Measurements from ENCODE around the gene MYL7. TPM values are rescaled to one million over a fixed set of nuclear protein-coding genes. Genes with fewer than 3 reads are reported as not detected.

MYL7 gene
- total and polyA plus RNA-seq, 2 of the 4 experiments (the other 2 are of a cell fraction), result 0.24 TPM; not detected in 1

DNA sequence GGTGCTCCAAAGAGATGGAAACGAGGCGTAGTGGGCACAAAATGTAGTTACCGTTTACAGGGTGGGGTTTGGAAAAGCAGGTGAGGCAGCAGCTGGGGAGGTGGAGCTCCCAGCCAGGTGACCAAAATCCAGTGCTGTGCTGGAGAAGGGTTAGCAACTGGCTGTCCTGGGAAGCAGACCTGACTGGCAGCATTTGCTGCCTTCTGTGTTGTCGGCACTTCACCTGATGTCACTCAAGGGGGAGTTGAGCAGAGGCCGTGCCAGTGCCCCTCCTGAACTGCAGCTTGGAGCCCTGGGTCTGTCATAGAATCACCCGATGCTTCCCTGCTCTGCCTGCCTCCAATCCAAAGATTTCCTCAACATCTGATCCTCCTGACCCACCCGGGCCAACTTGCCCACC lies 35.4 kb upstream of the MYL7 start:
- no peak overlapping the region for H4K91ac ChIP-seq (ENCODE audit: insufficient read depth, low read depth, low read length)
- intact Hi-C loops (cut with micrococcal nuclease) (no loop called here), dilution Hi-C loops (cut with HindIII; ENCODE audit: low sequenced_read_pairs, unreplicated experiment) (no loop called here), in situ Hi-C loops (cut with MboI; ENCODE audit: low sequenced_read_pairs) (no loop called here)
- H3K4me2 ChIP-seq (ENCODE audit: low read depth, low read length), result no peak overlapping the region
- no peak overlapping the region for H3K23ac ChIP-seq (ENCODE audit: low read depth, low read length)
- H3K9me1 ChIP-seq (ENCODE audit: insufficient read depth, low read length), result no peaks in the 10 kb centered on the region
- DNase-seq (no peak), ATAC-seq (ENCODE audit: low read depth) (no peak)
- no peak overlapping the region for H2AK9ac ChIP-seq (replicated peaks; ENCODE audit: low read depth, low read length, poor library complexity)
- no peak overlapping the region for H2BK20ac ChIP-seq (ENCODE audit: low read depth, low read length)
- POLR2A ChIA-PET (ENCODE audit: unreplicated experiment), result no interaction called here
- peaks cover 40% of the 10 kb centered on the region for H3K27me3 ChIP-seq (ENCODE audit: control insufficient read depth, insufficient read depth, low read length)
- H3K79me1 ChIP-seq (ENCODE audit: low read depth in 1 of 2, low read length in 2 of 2), result no peaks in the 10 kb centered on the region
- BruUV-seq (replicated peaks), result no TSS peak
- no peak overlapping the region for H3K4ac ChIP-seq (ENCODE audit: low read depth, low read length)
- peaks cover 5% of the 10 kb centered on the region for H3K4me1 ChIP-seq (ENCODE audit: control insufficient read depth, insufficient read depth, low read length)
- no peak overlapping the region for H3K56ac ChIP-seq (ENCODE audit: extremely low read depth, insufficient read depth, low read length)
- H3K14ac ChIP-seq (replicated peaks; ENCODE audit: low read depth, low read length), result no peak overlapping the region
- no peak overlapping the region for H2BK120ac ChIP-seq (ENCODE audit: low read depth, low read length)
- no peak overlapping the region for H2BK15ac ChIP-seq (ENCODE audit: low read depth, low read length)
- H3K18ac ChIP-seq (ENCODE audit: low read depth, low read length), result no peak overlapping the region
- no peak overlapping the region for H2AFZ ChIP-seq (replicated peaks; ENCODE audit: low read length, poor library complexity)
- no peaks in the 10 kb centered on the region for H3K36me3 ChIP-seq (ENCODE audit: control insufficient read depth, insufficient read depth, low read length)
- peaks cover 3% of the 10 kb centered on the region; the same call in 1 of the 2 replicates for H3K9me3 ChIP-seq (ENCODE audit: control insufficient read depth, insufficient read depth, low read length)
- no peaks in the 10 kb centered on the region for H4K20me1 ChIP-seq (ENCODE audit: insufficient read depth, low read length)
- TF ChIP-seq POLR2A (IDR thresholded peaks at IDR 0.05; ENCODE audit: low read depth, low read length) (no peak), MXI1 (IDR thresholded peaks at IDR 0.05; ENCODE audit: borderline replicate concordance, low read depth, low read length) (no peak), CHD1 (IDR thresholded peaks at IDR 0.05; ENCODE audit: low read depth, low read length) (no peak), MAFK (IDR thresholded peaks at IDR 0.05; ENCODE audit: low read depth, low read length) (no peak), BHLHE40 (IDR thresholded peaks at IDR 0.05; ENCODE audit: low read depth, low read length) (no peak), NFE2L2 (IDR thresholded peaks at IDR 0.05; ENCODE audit: low read depth, low read length) (no peak), RAD21 (IDR thresholded peaks at IDR 0.05; ENCODE audit: low read length) (no peak), CEBPB (IDR thresholded peaks at IDR 0.05; ENCODE audit: low read depth, low read length) (no peak), MAZ (IDR thresholded peaks at IDR 0.05; ENCODE audit: borderline replicate concordance, low read depth, low read length) (no peak), RCOR1 (IDR thresholded peaks at IDR 0.05; ENCODE audit: insufficient replicate concordance, low read length) (no peak), FOS (IDR thresholded peaks at IDR 0.05; ENCODE audit: low read depth, low read length) (no peak), SMC3 (IDR thresholded peaks at IDR 0.05; ENCODE audit: low read depth, low read length) (no peak), RFX5 (IDR thresholded peaks at IDR 0.05; ENCODE audit: low read depth, low read length) (no peak)
- TF ChIP-seq, protein P1, sequence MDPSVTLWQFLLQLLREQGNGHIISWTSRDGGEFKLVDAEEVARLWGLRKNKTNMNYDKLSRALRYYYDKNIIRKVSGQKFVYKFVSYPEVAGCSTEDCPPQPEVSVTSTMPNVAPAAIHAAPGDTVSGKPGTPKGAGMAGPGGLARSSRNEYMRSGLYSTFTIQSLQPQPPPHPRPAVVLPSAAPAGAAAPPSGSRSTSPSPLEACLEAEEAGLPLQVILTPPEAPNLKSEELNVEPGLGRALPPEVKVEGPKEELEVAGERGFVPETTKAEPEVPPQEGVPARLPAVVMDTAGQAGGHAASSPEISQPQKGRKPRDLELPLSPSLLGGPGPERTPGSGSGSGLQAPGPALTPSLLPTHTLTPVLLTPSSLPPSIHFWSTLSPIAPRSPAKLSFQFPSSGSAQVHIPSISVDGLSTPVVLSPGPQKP (IDR thresholded peaks at IDR 0.05; ENCODE audit: borderline replicate concordance, low read depth, low read length), result no peak
- TF ChIP-seq, protein P2, sequence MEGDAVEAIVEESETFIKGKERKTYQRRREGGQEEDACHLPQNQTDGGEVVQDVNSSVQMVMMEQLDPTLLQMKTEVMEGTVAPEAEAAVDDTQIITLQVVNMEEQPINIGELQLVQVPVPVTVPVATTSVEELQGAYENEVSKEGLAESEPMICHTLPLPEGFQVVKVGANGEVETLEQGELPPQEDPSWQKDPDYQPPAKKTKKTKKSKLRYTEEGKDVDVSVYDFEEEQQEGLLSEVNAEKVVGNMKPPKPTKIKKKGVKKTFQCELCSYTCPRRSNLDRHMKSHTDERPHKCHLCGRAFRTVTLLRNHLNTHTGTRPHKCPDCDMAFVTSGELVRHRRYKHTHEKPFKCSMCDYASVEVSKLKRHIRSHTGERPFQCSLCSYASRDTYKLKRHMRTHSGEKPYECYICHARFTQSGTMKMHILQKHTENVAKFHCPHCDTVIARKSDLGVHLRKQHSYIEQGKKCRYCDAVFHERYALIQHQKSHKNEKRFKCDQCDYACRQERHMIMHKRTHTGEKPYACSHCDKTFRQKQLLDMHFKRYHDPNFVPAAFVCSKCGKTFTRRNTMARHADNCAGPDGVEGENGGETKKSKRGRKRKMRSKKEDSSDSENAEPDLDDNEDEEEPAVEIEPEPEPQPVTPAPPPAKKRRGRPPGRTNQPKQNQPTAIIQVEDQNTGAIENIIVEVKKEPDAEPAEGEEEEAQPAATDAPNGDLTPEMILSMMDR (conservative IDR thresholded peaks at IDR 0.05; ENCODE audit: low read depth, low read length), result no peak
- TF ChIP-seq, protein P3, sequence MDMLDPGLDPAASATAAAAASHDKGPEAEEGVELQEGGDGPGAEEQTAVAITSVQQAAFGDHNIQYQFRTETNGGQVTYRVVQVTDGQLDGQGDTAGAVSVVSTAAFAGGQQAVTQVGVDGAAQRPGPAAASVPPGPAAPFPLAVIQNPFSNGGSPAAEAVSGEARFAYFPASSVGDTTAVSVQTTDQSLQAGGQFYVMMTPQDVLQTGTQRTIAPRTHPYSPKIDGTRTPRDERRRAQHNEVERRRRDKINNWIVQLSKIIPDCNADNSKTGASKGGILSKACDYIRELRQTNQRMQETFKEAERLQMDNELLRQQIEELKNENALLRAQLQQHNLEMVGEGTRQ (IDR thresholded peaks at IDR 0.05; ENCODE audit: low read depth, low read length), result no peak
- CTCF ChIA-PET, result no interaction called here
- H2AK5ac ChIP-seq (ENCODE audit: low read depth, low read length), result no peak overlapping the region
- no peak overlapping the region for H4K5ac ChIP-seq (ENCODE audit: low read depth, low read length)
- WGBS, 2 experiments (ENCODE audit: extremely low coverage in 2 of 2, insufficient read length in 1 of 2), result 83% methylated on average over 4 of the region's 7 CpGs; no CpG with 5 or more reads in 1 of the 2 experiments
- no peak overlapping the region for H2BK5ac ChIP-seq (ENCODE audit: low read depth, low read length, poor library complexity, severe bottlenecking)
- H4K8ac ChIP-seq (ENCODE audit: low read depth in 2 of 2, low read length in 2 of 2), result no peak overlapping the region
- H3K4me3 ChIP-seq (ENCODE audit: insufficient read depth, low read depth, low read length), result no peak overlapping the region
- H3K27ac ChIP-seq (ENCODE audit: insufficient read depth, low read length), result no peak overlapping the region
- H3K9ac ChIP-seq (ENCODE audit: low read depth, low read length), result no peak overlapping the region
